ENCODE measurements around the gene TRABD2B.

TRABD2B gene

DNA sequence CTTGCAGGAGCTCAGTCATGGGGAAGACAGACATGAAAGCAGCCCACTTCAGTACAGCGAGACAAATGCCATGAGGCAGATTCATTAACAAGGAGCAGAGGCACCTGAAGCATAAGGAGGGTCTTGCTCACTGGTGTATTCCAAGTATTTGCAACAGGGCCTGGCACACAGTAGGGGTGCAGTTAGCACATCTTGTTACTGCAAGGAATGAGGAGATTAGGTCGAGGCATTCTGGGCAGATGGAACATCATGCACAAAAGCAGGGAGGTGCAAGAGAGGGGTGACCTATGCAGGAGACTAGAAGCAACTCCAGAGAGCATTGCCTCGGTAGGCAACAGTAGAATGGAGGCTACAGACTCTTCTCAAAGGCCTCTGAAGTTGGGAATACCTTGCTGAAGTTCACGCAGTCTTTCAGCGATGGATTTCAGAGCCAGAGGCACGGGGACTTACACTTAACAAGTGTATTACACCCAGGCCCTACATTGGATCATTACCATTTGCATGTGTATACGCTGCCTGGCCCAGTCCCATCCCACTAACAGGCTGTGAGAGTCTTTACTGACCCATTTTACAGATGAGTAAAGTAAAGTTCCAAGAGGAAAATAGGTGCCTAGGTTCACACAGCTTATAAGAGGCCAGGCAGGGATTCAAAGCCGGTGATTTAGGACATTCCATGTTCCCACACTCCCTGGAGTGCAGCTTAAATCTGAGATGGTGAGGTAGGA, 82.1 kb downstream of the TRABD2B start:
- Histone ChIP-seq H3K27me3 (ENCODE audit: insufficient read depth, low read length, poor library complexity) (no peaks in the 10 kb centered on the region), H3K27ac (ENCODE audit: low read length) (no peak overlapping the region), H3K36me3 (ENCODE audit: insufficient read depth, low read length) (no peaks in the 10 kb centered on the region), H3K4me2 (ENCODE audit: insufficient read depth, low read length) (no peak overlapping the region), H3K79me2 (ENCODE audit: insufficient read depth, low read length) (no peaks in the 10 kb centered on the region), H3K4me1 (ENCODE audit: insufficient read depth, low read length) (no peaks in the 10 kb centered on the region), H3K4me3 (ENCODE audit: low read depth in 1 of 2, low read length in 2 of 2) (no peak overlapping the region), H3K9ac (ENCODE audit: low read depth, low read length) (no peak overlapping the region), H4K20me1 (ENCODE audit: insufficient read depth, low read length) (no peaks in the 10 kb centered on the region), H2AFZ (ENCODE audit: low read depth, low read length) (no peak overlapping the region), H3K9me3 (ENCODE audit: insufficient read depth, low read length, severe bottlenecking) (no peaks in the 10 kb centered on the region)
- TF ChIP-seq EZH2 (IDR thresholded peaks at IDR 0.05; ENCODE audit: borderline replicate concordance, low read depth, low read length, severe bottlenecking) (no peak), CTCF (IDR thresholded peaks at IDR 0.05; ENCODE audit: borderline replicate concordance, extremely low read depth, low read length, poor library complexity, severe bottlenecking) (no peak)
- ATAC-seq (ENCODE audit: insufficient read depth, low read depth) = no peak
- no peak for DNase-seq

DNA sequence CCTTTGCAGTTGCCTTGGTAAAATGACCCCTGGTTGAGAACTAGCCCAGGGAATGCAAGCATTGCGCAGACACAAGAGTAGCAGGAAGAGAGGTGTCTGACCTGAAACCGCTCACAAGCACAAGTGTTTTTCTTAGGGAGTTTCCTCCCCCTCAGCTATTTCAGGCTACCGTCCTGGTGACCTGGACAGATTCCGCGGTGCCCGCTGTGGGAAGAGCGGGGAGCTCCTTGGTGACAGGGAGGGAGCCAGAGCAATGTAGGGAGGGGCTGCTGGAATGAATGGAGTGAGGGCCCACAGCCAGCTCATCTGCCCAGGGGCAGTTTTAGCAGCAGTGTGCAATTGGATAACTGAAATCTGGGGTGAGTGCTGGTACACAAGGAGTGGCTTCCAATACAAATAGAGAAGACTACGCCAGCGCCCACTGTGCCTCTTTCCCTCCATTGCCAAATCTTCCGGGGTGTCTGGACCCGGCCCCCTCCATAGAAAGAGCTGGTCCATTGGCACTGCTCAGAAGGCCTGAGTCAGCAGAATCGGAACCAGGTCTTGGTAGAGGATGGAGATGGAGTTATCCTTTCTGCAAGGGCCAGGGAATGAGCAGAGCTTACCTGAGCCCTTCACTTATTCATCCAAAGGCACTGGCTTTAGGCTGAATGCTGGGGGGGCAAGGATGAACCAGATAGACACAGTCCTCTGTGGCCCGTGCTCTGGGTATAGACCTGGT, 82.8 kb downstream of the TRABD2B start:
- H4K20me1 ChIP-seq (ENCODE audit: insufficient read depth, low read length) = no peaks in the 10 kb centered on the region
- no peaks in the 10 kb centered on the region for H3K79me2 ChIP-seq (ENCODE audit: insufficient read depth, low read length)
- no peaks in the 10 kb centered on the region for H3K36me3 ChIP-seq (ENCODE audit: insufficient read depth, low read length)
- H3K4me1 ChIP-seq (ENCODE audit: insufficient read depth, low read length) = no peaks in the 10 kb centered on the region
- H2AFZ ChIP-seq (ENCODE audit: low read depth, low read length) = no peak overlapping the region
- DNase-seq (no peak), ATAC-seq (ENCODE audit: insufficient read depth, low read depth) (no peak)
- H3K4me3 ChIP-seq (ENCODE audit: low read depth in 1 of 2, low read length in 2 of 2) = no peak overlapping the region
- no peak overlapping the region for H3K4me2 ChIP-seq (ENCODE audit: insufficient read depth, low read length)
- no peaks in the 10 kb centered on the region for H3K9me3 ChIP-seq (ENCODE audit: insufficient read depth, low read length, severe bottlenecking)
- no peak overlapping the region for H3K27ac ChIP-seq (ENCODE audit: low read length)
- no peaks in the 10 kb centered on the region for H3K27me3 ChIP-seq (ENCODE audit: insufficient read depth, low read length, poor library complexity)
- TF ChIP-seq EZH2 (IDR thresholded peaks at IDR 0.05; ENCODE audit: borderline replicate concordance, low read depth, low read length, severe bottlenecking) = no peak
- no peak overlapping the region for H3K9ac ChIP-seq (ENCODE audit: low read depth, low read length)

GRCh38 chr1:47913225-47913823, 83.9 kb downstream of the TRABD2B start:
- Histone ChIP-seq H3K9ac (ENCODE audit: low read depth, low read length) (no peak overlapping the region), H3K4me2 (ENCODE audit: insufficient read depth, low read length) (no peak overlapping the region), H3K27me3 (ENCODE audit: insufficient read depth, low read length, poor library complexity) (peaks cover 6% of the 10 kb centered on the region), H3K4me1 (ENCODE audit: insufficient read depth, low read length) (no peaks in the 10 kb centered on the region), H3K9me3 (ENCODE audit: insufficient read depth, low read length, severe bottlenecking) (no peaks in the 10 kb centered on the region), H4K20me1 (ENCODE audit: insufficient read depth, low read length) (no peaks in the 10 kb centered on the region), H3K79me2 (ENCODE audit: insufficient read depth, low read length) (no peaks in the 10 kb centered on the region), H2AFZ (ENCODE audit: low read depth, low read length) (no peak overlapping the region), H3K4me3 (ENCODE audit: low read depth in 1 of 2, low read length in 2 of 2) (no peak overlapping the region), H3K27ac (ENCODE audit: low read length) (no peak overlapping the region), H3K36me3 (ENCODE audit: insufficient read depth, low read length) (no peaks in the 10 kb centered on the region)
- DNase-seq (no peak), ATAC-seq (ENCODE audit: insufficient read depth, low read depth) (no peak)
- TF ChIP-seq CTCF (IDR thresholded peaks at IDR 0.05; ENCODE audit: borderline replicate concordance, extremely low read depth, low read length, poor library complexity, severe bottlenecking) = no peak
- no peak for TF ChIP-seq EZH2 (IDR thresholded peaks at IDR 0.05; ENCODE audit: borderline replicate concordance, low read depth, low read length, severe bottlenecking)

- ATAC-seq (ENCODE audit: insufficient read depth, low read depth) (no peak), DNase-seq (no peak)
- no peak overlapping the region for H3K4me3 ChIP-seq (ENCODE audit: low read depth in 1 of 2, low read length in 2 of 2)
- no peaks in the 10 kb centered on the region for H3K79me2 ChIP-seq (ENCODE audit: insufficient read depth, low read length)
- H3K36me3 ChIP-seq (ENCODE audit: insufficient read depth, low read length) = no peaks in the 10 kb centered on the region
- H3K9ac ChIP-seq (ENCODE audit: low read depth, low read length) = no peak overlapping the region
- TF ChIP-seq CTCF (IDR thresholded peaks at IDR 0.05; ENCODE audit: borderline replicate concordance, extremely low read depth, low read length, poor library complexity, severe bottlenecking) (no peak), EZH2 (IDR thresholded peaks at IDR 0.05; ENCODE audit: borderline replicate concordance, low read depth, low read length, severe bottlenecking) (no peak)
- no peaks in the 10 kb centered on the region for H3K4me1 ChIP-seq (ENCODE audit: insufficient read depth, low read length)
- H3K27ac ChIP-seq (ENCODE audit: low read length) = no peak overlapping the region
- no peak overlapping the region for H2AFZ ChIP-seq (ENCODE audit: low read depth, low read length)
- H3K27me3 ChIP-seq (ENCODE audit: insufficient read depth, low read length, poor library complexity) = peaks cover 8% of the 10 kb centered on the region
- no peaks in the 10 kb centered on the region for H4K20me1 ChIP-seq (ENCODE audit: insufficient read depth, low read length)
- no peaks in the 10 kb centered on the region for H3K9me3 ChIP-seq (ENCODE audit: insufficient read depth, low read length, severe bottlenecking)
- H3K4me2 ChIP-seq (ENCODE audit: insufficient read depth, low read length) = no peak overlapping the region
Observed at GRCh38 chr1:47912756-47913155, 84.4 kb downstream of the TRABD2B start.

Measured in DND-41 (cell line).